ENCODE data around the gene MRTFA. TPM values are rescaled to one million over a fixed set of nuclear protein-coding genes. Genes with fewer than 3 reads are reported as not detected.

Gene MRTFA
- total RNA-seq, 1 donor from 2014 or later, result 19.2 TPM

GRCh38 chr22:40594346-40594745 lies 42.2 kb downstream of the MRTFA start:
- no peak for TF ChIP-seq CTCF (IDR thresholded peaks at IDR 0.05; ENCODE audit: borderline replicate concordance)
- H3K36me3 ChIP-seq, result peaks cover 6% of the 10 kb centered on the region
- peaks cover 64% of the 10 kb centered on the region for H3K4me1 ChIP-seq
- peak overlapping the region; percentile 55 for H3K27ac ChIP-seq (replicated peaks)
- no peaks in the 10 kb centered on the region for H3K27me3 ChIP-seq (ENCODE audit: low read depth)
- intact Hi-C loops (cut with micrococcal nuclease), result no loop called here
- no peak overlapping the region for H3K4me3 ChIP-seq
- no peaks in the 10 kb centered on the region for H3K9me3 ChIP-seq (replicated peaks)
- no peak for DNase-seq

GRCh38 chr22:40593460-40594273 lies 42.9 kb downstream of the MRTFA start:
- H3K27me3 ChIP-seq (ENCODE audit: low read depth), result no peaks in the 10 kb centered on the region

GRCh38 chr22:40592352-40593113 lies 44.0 kb downstream of the MRTFA start:
- H3K4me1 ChIP-seq, result peaks cover 58% of the 10 kb centered on the region

More at GRCh38 chr22:40593460-40594273, 42.9 kb downstream of the MRTFA start:
- H3K4me1 ChIP-seq, result peaks cover 64% of the 10 kb centered on the region
- H3K9me3 ChIP-seq (replicated peaks), result no peaks in the 10 kb centered on the region
- peak overlapping the region; percentile 55 for H3K27ac ChIP-seq (replicated peaks)
- DNase-seq, result no peak
- H3K36me3 ChIP-seq, result peaks cover 6% of the 10 kb centered on the region
- H3K4me3 ChIP-seq, result peak overlapping the region; percentile 10
- no peak for TF ChIP-seq CTCF (IDR thresholded peaks at IDR 0.05; ENCODE audit: borderline replicate concordance)
- intact Hi-C loops (cut with micrococcal nuclease), result no loop called here

GRCh38 chr22:40588726-40589125 lies 47.8 kb downstream of the MRTFA start:
- intact Hi-C loops (cut with micrococcal nuclease), result no loop called here
- H3K27ac ChIP-seq (replicated peaks), result no peak overlapping the region
- TF ChIP-seq CTCF (IDR thresholded peaks at IDR 0.05; ENCODE audit: borderline replicate concordance), result no peak
- H3K36me3 ChIP-seq, result peaks cover 14% of the 10 kb centered on the region
- no peak overlapping the region for H3K4me3 ChIP-seq
- H3K9me3 ChIP-seq (replicated peaks), result no peaks in the 10 kb centered on the region
- no peaks in the 10 kb centered on the region for H3K27me3 ChIP-seq (ENCODE audit: low read depth)
- peaks cover 39% of the 10 kb centered on the region for H3K4me1 ChIP-seq
- no peak for DNase-seq

More at GRCh38 chr22:40592352-40593113, 44.0 kb downstream of the MRTFA start:
- Histone ChIP-seq H3K4me3 (no peak overlapping the region), H3K27ac (replicated peaks) (peak overlapping the region; percentile 55), H3K9me3 (replicated peaks) (no peaks in the 10 kb centered on the region), H3K36me3 (peaks cover 6% of the 10 kb centered on the region), H3K27me3 (ENCODE audit: low read depth) (no peaks in the 10 kb centered on the region)
- no peak for TF ChIP-seq CTCF (IDR thresholded peaks at IDR 0.05; ENCODE audit: borderline replicate concordance)
- no peak for DNase-seq
- intact Hi-C loops (cut with micrococcal nuclease), result no loop called here

DNA sequence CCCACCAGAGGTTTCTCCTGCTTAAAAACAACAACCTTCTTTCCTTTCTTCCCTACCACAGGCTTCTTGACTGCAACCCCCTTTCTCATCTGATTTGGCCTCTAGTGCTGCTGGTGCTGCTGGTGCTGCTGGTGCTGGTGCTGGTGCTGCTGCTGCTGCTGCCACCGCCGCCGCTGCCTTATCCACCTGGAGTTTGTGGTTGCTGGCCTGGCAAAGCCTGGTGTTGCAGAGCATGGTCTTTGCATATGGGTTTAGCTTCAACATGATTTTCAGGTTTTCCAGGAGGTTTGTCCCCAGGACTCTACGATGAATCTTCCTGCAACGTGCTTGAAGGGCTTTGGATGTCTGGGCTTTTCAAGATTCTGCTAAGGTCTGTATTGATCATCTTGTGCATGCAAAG lies 49.7 kb downstream of the MRTFA start:
- no peak overlapping the region for H3K4me3 ChIP-seq
- intact Hi-C loops (cut with micrococcal nuclease), result no loop called here
- peaks cover 33% of the 10 kb centered on the region for H3K4me1 ChIP-seq
- no peak for TF ChIP-seq CTCF (IDR thresholded peaks at IDR 0.05; ENCODE audit: borderline replicate concordance)
- no peaks in the 10 kb centered on the region for H3K27me3 ChIP-seq (ENCODE audit: low read depth)
- no peak for DNase-seq
- no peaks in the 10 kb centered on the region for H3K9me3 ChIP-seq (replicated peaks)
- no peak overlapping the region for H3K27ac ChIP-seq (replicated peaks)
- peaks cover 14% of the 10 kb centered on the region for H3K36me3 ChIP-seq

Data from left ventricle myocardium inferior (tissue), 1 donor.